OCI-LY3 (cell line): Measurements from ENCODE around the gene LENG9.

Experiments
- CTCF ChIP-seq: fragments of 200-600, 300-600 bp; sonication (generic); IDR thresholded peaks from 2 replicates; pipeline ENCODE4 v1.5.1; 2014; ENCODE audit warnings: antibody characterized with exemption, low read length, low read depth
- EZH2phosphoT487 ChIP-seq: fragments of 200-600 bp; shearing (Covaris generic); IDR thresholded peaks from 2 replicates; pipeline ENCODE4 v1.6.1; 2018; ENCODE audit warnings: antibody characterized with exemption, mixed run types, low read depth

DNA sequence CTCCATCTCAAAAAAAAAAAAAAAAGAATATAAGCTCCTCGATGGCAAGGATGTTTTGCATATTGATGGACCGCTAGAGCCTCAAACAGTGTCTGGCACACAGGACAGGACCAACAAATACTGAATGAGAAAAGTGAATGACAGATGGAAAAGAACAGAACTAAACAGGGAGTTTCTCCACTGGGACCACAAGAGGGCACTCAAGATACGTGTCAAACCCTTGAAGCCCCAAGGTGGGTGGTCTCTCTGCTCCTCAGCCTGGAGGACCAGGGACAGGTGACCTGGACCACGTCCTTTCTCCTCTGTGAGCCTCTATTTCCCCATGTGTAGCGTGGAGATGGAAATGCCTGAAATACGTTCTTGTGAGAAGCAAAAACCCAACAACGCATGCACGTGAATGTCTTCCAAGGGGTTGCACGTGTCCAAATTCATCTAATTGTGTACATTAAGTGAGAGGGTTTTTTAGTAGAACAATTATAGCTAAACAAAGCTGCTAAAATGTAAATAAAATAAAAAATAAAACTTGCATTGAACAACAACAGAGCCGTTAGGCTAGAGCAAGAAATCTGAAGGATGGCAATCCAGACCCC lies 15.2 kb upstream of the LENG9 start:
- TF ChIP-seq CTCF (peak; percentile 89), EZH2phosphoT487 (no peak)
